GM23338 (cell line): Measurements from ENCODE around the gene C1QTNF5. TPM values are rescaled to one million over a fixed set of nuclear protein-coding genes. Genes with fewer than 3 reads are reported as not detected.

Experiments used
- ATAC-seq: fragments of 200-7000 bp; cut with Tn5 transposase; 3 replicates; pipeline ENCODE4 v1.9.1; 2020
- DNase-seq: peaks from one replicate; pipeline ENCODE4 v3.0.0-alpha.2; 2015; ENCODE audit warnings: low spot score
- H2AFZ ChIP-seq: fragments of 200-600 bp; sonication (generic); 2 replicates; pipeline ENCODE4 v1.8.0; 2016; ENCODE audit warnings: antibody characterized with exemption, mild to moderate bottlenecking, moderate library complexity
- H3F3A ChIP-seq: fragments of 200-600 bp; sonication (generic); replicated peaks from 2 replicates; pipeline ENCODE4 v1.8.0; 2017; ENCODE audit warnings: antibody characterized with exemption, mixed run types, low read depth
- H3K27ac ChIP-seq: fragments of 200-600 bp; sonication (generic); 2 replicates; pipeline ENCODE4 v1.6.1; 2016; ENCODE audit warnings: low read depth
- H3K27me3 ChIP-seq: fragments of 200-600 bp; sonication (generic); 2 replicates; pipeline ENCODE4 v1.8.0; 2016; ENCODE audit warnings: mild to moderate bottlenecking, mixed run types, moderate library complexity; ENCODE audit not compliant: insufficient read depth
- H3K36me3 ChIP-seq: fragments of 200-600 bp; sonication (generic); 2 replicates; pipeline ENCODE4 v1.8.0; 2016; ENCODE audit warnings: mild to moderate bottlenecking; ENCODE audit not compliant: insufficient read depth
- H3K4me1 ChIP-seq: fragments of 200-600 bp; sonication (generic); 2 replicates; pipeline ENCODE4 v1.8.0; 2016; ENCODE audit warnings: mild to moderate bottlenecking, moderate library complexity; ENCODE audit not compliant: insufficient read depth
- H3K4me2 ChIP-seq: fragments of 200-600 bp; sonication (generic); 2 replicates; pipeline ENCODE4 v1.7.1; 2017; ENCODE audit warnings: mixed run types
- H3K4me3 ChIP-seq: fragments of 200-600 bp; sonication (generic); 2 replicates; pipeline ENCODE4 v1.6.1; 2016; ENCODE audit warnings: mixed run types
- H3K79me2 ChIP-seq: fragments of 200-600 bp; sonication (generic); replicated peaks from 2 replicates; pipeline ENCODE4 v1.8.0; 2017; ENCODE audit warnings: mild to moderate bottlenecking; ENCODE audit not compliant: insufficient read depth
- H3K9me2 ChIP-seq: fragments of 200-600 bp; sonication (generic); 2 replicates; pipeline ENCODE4 v1.8.0; 2017; ENCODE audit not compliant: insufficient read depth
- H4K20me1 ChIP-seq: fragments of 200-600 bp; sonication (generic); replicated peaks from 2 replicates; pipeline ENCODE4 v1.8.0; 2017; ENCODE audit warnings: mild to moderate bottlenecking; ENCODE audit not compliant: insufficient read depth
- H3K27ac Mint-ChIP-seq: 2 replicates; pipeline ENCODE4 v1.8.0; 2020; ENCODE audit warnings: inconsistent platforms, mild to moderate bottlenecking, moderate library complexity, mixed read lengths
- H3K27me3 Mint-ChIP-seq: 3 replicates; pipeline ENCODE4 v1.8.0; 2022; ENCODE audit warnings: low read depth, mild to moderate bottlenecking, moderate library complexity, mixed read lengths, inconsistent platforms; ENCODE audit not compliant: insufficient read depth, poor library complexity
- H3K36me3 Mint-ChIP-seq: 3 replicates; pipeline ENCODE4 v1.8.0; 2021; ENCODE audit warnings: low read depth, mild to moderate bottlenecking, inconsistent platforms, moderate library complexity, mixed read lengths
- H3K4me1 Mint-ChIP-seq: 3 replicates; pipeline ENCODE4 v1.8.0; 2020; ENCODE audit warnings: mild to moderate bottlenecking, inconsistent platforms, mixed read lengths
- H3K4me3 Mint-ChIP-seq: 3 replicates; pipeline ENCODE4 v1.8.0; 2021; ENCODE audit warnings: moderate library complexity, mild to moderate bottlenecking, inconsistent platforms, mixed read lengths
- H3K9me3 Mint-ChIP-seq: 3 replicates; pipeline ENCODE4 v1.8.0; 2020; ENCODE audit warnings: moderate library complexity, mild to moderate bottlenecking, inconsistent platforms, mixed read lengths
- CREB1 ChIP-seq: fragments of 250-450 bp; sonication (Bioruptor Pico); IDR thresholded peaks from 2 replicates; pipeline ENCODE4 v1.5.0; 2020; ENCODE audit warnings: low read depth, mild to moderate bottlenecking, moderate library complexity
- ETS1 ChIP-seq: IDR thresholded peaks from 2 replicates; pipeline ENCODE4 v1.6.1; 2016; ENCODE audit warnings: antibody characterized with exemption
- EZH2 ChIP-seq: fragments of 200-600 bp; sonication (generic); IDR thresholded peaks from one replicate; pipeline ENCODE4 v1.8.0; 2017; ENCODE audit warnings: antibody characterized with exemption, mild to moderate bottlenecking, low read depth; ENCODE audit not compliant: unreplicated experiment
- EZH2phosphoT487 ChIP-seq: fragments of 200-600 bp; sonication (generic); IDR thresholded peaks from one replicate; pipeline ENCODE4 v1.8.1; 2018; ENCODE audit warnings: antibody characterized with exemption; ENCODE audit not compliant: unreplicated experiment
- JUNB ChIP-seq: IDR thresholded peaks from one replicate; pipeline ENCODE4 v1.6.1; 2016; ENCODE audit warnings: antibody characterized with exemption; ENCODE audit not compliant: unreplicated experiment
- NANOG ChIP-seq: IDR thresholded peaks from 2 replicates; pipeline ENCODE4 v1.6.1; 2016; ENCODE audit warnings: antibody characterized with exemption, borderline replicate concordance
- POLR2AphosphoS5 ChIP-seq: IDR thresholded peaks from 2 replicates; pipeline ENCODE4 v1.6.1; 2016; ENCODE audit warnings: antibody characterized with exemption, low read depth
- REST ChIP-seq: IDR thresholded peaks from one replicate; pipeline ENCODE4 v1.6.1; 2018; ENCODE audit warnings: antibody characterized with exemption; ENCODE audit not compliant: unreplicated experiment
- ZNF114 ChIP-seq: fragments of 250-450 bp; sonication (Bioruptor Pico); IDR thresholded peaks from 2 replicates; pipeline ENCODE4 v1.5.0; 2020; ENCODE audit warnings: mild to moderate bottlenecking, moderate library complexity
- ZNF331 ChIP-seq: fragments of 250-450 bp; sonication (Bioruptor Pico); IDR thresholded peaks from 2 replicates; pipeline ENCODE4 v1.5.0; 2020; ENCODE audit warnings: low read depth, mild to moderate bottlenecking, moderate library complexity
- polyA plus RNA-seq: library from polyadenylated mRNA; unstranded; fragments of >200 nt; fragmentation: Nextera tagmentation; extraction: Ambion mirVana; gene quantifications from 2 replicates; pipeline ENCODE4 v1.2.1, GENCODE V29; 2016
- total RNA-seq: library from RNA; depleted of rRNA; stranded (reverse); fragments of >200 nt; shearing (Covaris generic); gene quantifications from 2 replicates; pipeline ENCODE4 v1.2.3, GENCODE V29; 2014
- TF ChIP-seq, protein P1 (sequence below): fragments of 250-450 bp; sonication (Bioruptor Pico); IDR thresholded peaks from 2 replicates; pipeline ENCODE4 v1.5.0; 2020; ENCODE audit warnings: mild to moderate bottlenecking, moderate library complexity

Gene C1QTNF5
- total and polyA plus RNA-seq, 2 experiments from 2014 or later: 1.9 TPM

- no peak overlapping the region for H3K4me2 ChIP-seq
- no peaks in the 10 kb centered on the region for H3K9me2 ChIP-seq
- no peak for ATAC-seq
- no peak for DNase-seq
- no peaks in the 10 kb centered on the region for H3K36me3 ChIP-seq
- no peak overlapping the region for H3K4me3 ChIP-seq
- Mint-ChIP-seq H3K27ac (no peak overlapping the region), H3K36me3 (no peaks in the 10 kb centered on the region), H3K9me3 (no peaks in the 10 kb centered on the region), H3K4me1 (peaks cover 13% of the 10 kb centered on the region), H3K4me3 (no peak overlapping the region), H3K27me3 (peaks cover 28% of the 10 kb centered on the region)
- H3K27me3 ChIP-seq: peaks cover 26% of the 10 kb centered on the region
- H3F3A ChIP-seq: no peaks in the 10 kb centered on the region
- H2AFZ ChIP-seq: no peak overlapping the region
- TF ChIP-seq EZH2phosphoT487 (no peak), POLR2AphosphoS5 (no peak), NANOG (no peak), CREB1 (CRISPR knock-in tag) (no peak), ZNF331 (no peak), REST (no peak), ZNF114 (CRISPR knock-in tag) (no peak), JUNB (no peak), EZH2 (no peak), ETS1 (no peak)
- TF ChIP-seq, protein P1, sequence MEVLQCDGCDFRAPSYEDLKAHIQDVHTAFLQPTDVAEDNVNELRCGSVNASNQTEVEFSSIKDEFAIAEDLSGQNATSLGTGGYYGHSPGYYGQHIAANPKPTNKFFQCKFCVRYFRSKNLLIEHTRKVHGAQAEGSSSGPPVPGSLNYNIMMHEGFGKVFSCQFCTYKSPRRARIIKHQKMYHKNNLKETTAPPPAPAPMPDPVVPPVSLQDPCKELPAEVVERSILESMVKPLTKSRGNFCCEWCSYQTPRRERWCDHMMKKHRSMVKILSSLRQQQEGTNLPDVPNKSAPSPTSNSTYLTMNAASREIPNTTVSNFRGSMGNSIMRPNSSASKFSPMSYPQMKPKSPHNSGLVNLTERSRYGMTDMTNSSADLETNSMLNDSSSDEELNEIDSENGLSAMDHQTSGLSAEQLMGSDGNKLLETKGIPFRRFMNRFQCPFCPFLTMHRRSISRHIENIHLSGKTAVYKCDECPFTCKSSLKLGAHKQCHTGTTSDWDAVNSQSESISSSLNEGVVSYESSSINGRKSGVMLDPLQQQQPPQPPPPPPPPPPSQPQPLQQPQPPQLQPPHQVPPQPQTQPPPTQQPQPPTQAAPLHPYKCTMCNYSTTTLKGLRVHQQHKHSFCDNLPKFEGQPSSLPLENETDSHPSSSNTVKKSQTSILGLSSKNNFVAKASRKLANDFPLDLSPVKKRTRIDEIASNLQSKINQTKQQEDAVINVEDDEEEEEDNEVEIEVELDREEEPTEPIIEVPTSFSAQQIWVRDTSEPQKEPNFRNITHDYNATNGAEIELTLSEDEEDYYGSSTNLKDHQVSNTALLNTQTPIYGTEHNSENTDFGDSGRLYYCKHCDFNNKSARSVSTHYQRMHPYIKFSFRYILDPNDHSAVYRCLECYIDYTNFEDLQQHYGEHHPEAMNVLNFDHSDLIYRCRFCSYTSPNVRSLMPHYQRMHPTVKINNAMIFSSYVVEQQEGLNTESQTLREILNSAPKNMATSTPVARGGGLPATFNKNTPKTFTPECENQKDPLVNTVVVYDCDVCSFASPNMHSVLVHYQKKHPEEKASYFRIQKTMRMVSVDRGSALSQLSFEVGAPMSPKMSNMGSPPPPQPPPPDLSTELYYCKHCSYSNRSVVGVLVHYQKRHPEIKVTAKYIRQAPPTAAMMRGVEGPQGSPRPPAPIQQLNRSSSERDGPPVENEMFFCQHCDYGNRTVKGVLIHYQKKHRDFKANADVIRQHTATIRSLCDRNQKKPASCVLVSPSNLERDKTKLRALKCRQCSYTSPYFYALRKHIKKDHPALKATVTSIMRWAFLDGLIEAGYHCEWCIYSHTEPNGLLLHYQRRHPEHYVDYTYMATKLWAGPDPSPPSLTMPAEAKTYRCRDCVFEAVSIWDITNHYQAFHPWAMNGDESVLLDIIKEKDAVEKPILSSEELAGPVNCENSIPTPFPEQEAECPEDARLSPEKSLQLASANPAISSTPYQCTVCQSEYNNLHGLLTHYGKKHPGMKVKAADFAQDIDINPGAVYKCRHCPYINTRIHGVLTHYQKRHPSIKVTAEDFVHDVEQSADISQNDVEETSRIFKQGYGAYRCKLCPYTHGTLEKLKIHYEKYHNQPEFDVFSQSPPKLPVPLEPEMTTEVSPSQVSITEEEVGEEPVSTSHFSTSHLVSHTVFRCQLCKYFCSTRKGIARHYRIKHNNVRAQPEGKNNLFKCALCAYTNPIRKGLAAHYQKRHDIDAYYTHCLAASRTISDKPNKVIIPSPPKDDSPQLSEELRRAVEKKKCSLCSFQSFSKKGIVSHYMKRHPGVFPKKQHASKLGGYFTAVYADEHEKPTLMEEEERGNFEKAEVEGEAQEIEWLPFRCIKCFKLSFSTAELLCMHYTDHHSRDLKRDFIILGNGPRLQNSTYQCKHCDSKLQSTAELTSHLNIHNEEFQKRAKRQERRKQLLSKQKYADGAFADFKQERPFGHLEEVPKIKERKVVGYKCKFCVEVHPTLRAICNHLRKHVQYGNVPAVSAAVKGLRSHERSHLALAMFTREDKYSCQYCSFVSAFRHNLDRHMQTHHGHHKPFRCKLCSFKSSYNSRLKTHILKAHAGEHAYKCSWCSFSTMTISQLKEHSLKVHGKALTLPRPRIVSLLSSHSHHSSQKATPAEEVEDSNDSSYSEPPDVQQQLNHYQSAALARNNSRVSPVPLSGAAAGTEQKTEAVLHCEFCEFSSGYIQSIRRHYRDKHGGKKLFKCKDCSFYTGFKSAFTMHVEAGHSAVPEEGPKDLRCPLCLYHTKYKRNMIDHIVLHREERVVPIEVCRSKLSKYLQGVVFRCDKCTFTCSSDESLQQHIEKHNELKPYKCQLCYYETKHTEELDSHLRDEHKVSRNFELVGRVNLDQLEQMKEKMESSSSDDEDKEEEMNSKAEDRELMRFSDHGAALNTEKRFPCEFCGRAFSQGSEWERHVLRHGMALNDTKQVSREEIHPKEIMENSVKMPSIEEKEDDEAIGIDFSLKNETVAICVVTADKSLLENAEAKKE (CRISPR knock-in tag): no peak
- H3K79me2 ChIP-seq: no peaks in the 10 kb centered on the region
- H4K20me1 ChIP-seq: no peaks in the 10 kb centered on the region
- no peak overlapping the region for H3K27ac ChIP-seq
- peaks cover 9% of the 10 kb centered on the region for H3K4me1 ChIP-seq
Measured at GRCh38 chr11:119345685-119346084, 5.0 kb upstream of the C1QTNF5 start.
